Stimulated activated CD4-positive, alpha-beta T cell treated with anti-CD3 and anti-CD28 coated beads, Interleukin-2, amount 100 ng/mL, for 24 hours (primary cell): ENCODE results near the gene CD9.
"Not testable (repeated sequence)": the region's sequence is repeated elsewhere in the genome, so short reads cannot be mapped to it uniquely, and the experiment has no call there.

Source experiments
- DNase-seq, 2 donors: peaks; one replicate each; pipeline ENCODE4 v3.0.0-alpha.2; 2020

Gene CD9

GRCh38 chr12:6200256-6201212 is at the start of gene CD9:
CD9 (plus strand) TSS chr12:6200400; CDS start chr12:6200500, 100 bp downstream.
- peak; percentile 30 to 57 for DNase-seq

GRCh38 chr12:6154730-6155459 is 45.3 kb upstream of the CD9 start:
- DNase-seq: no peak

- no peak for DNase-seq
Observed at GRCh38 chr12:6157482-6157881, 42.7 kb upstream of the CD9 start.

- DNase-seq: no peak
Observed at GRCh38 chr12:6158255-6158654, 41.9 kb upstream of the CD9 start.

GRCh38 chr12:6158749-6159148 is 41.5 kb upstream of the CD9 start:
- no peak for DNase-seq

GRCh38 chr12:6159166-6160011 is 40.8 kb upstream of the CD9 start:
- DNase-seq: not testable (repeated sequence)

- not testable (repeated sequence) for DNase-seq
Observed at GRCh38 chr12:6160049-6160649, 40.1 kb upstream of the CD9 start.

GRCh38 chr12:6161124-6161882 is 38.9 kb upstream of the CD9 start:
- no peak for DNase-seq

GRCh38 chr12:6163416-6164060 is 36.7 kb upstream of the CD9 start:
- DNase-seq: no peak

- no peak for DNase-seq
Observed at GRCh38 chr12:6165395-6165794, 34.8 kb upstream of the CD9 start.

GRCh38 chr12:6166808-6167207 is 33.4 kb upstream of the CD9 start:
- DNase-seq: no peak

- peak; percentile 65 to 71 for DNase-seq
Observed at GRCh38 chr12:6167327-6168280, 32.6 kb upstream of the CD9 start.

GRCh38 chr12:6171409-6172015 is 28.7 kb upstream of the CD9 start:
- DNase-seq: no peak

- DNase-seq: no peak
Observed at GRCh38 chr12:6172086-6172485, 28.1 kb upstream of the CD9 start.

GRCh38 chr12:6172862-6173261 is 27.3 kb upstream of the CD9 start:
- no peak for DNase-seq

GRCh38 chr12:6177642-6178358 is 22.4 kb upstream of the CD9 start:
- no peak for DNase-seq

- no peak for DNase-seq
Observed at GRCh38 chr12:6178981-6179761, 21.0 kb upstream of the CD9 start.
